Heart left ventricle (tissue), 13 donors: ENCODE measurements around the gene BRIP1.

ENCODE experiments used
- POLR2A ChIP-seq, 2 donors: fragments of 450-650 bp; IDR thresholded peaks; one replicate each; pipeline ENCODE4 v1.6.1; 2017; ENCODE audit warnings: antibody characterized with exemption in 2 of 2, mild to moderate bottlenecking in 2 of 2, moderate library complexity in 2 of 2
- TF ChIP-seq, protein P1 (sequence below), 12 donors: fragments of 200-600 bp; sonication (generic) in 4 of 12; IDR thresholded peaks; one replicate each; pipeline versions ENCODE4 v1.5.0 to v1.8.0; 2018 to 2022; ENCODE audit warnings: antibody characterized with exemption in 12 of 12, mild to moderate bottlenecking in 5 of 12
- donor health status: ischemic (EF 13 %, LVEDD 7.1; RV severe dilation, severe dysfunction).
- donor health status: DM: no; HTN: yes; CAD: no.
- donor health status: DM: no; HTN: no; CAD: no.
- donor health status: ischemic (EF 25% LVEDD 6.9; RV normal size, moderate dysfunction).
- donor health status: ischemic (EF 25% LVEDD 5.7; RV mildly dilated, moderate dysfunction).
- donor health status: ischemic (EF 35%, LVEDD 5.7; RV mildly dilated, moderate dysfunction).
- donor health status: nonischemic (EF 11% LVEDD 7.7; RV severe dilation, severe dysfunction).
- donor health status: DM: yes; HTN: yes; CAD: no.
- donor health status: PGD.
- donor health status: ischemic (EF 29% LVEDD 5.4; RV normal size, mild dysfunction).
- donor health status: nonischemic (EF 23%, LVEDD 6.1; RV moderate dilation, normal function).

DNA sequence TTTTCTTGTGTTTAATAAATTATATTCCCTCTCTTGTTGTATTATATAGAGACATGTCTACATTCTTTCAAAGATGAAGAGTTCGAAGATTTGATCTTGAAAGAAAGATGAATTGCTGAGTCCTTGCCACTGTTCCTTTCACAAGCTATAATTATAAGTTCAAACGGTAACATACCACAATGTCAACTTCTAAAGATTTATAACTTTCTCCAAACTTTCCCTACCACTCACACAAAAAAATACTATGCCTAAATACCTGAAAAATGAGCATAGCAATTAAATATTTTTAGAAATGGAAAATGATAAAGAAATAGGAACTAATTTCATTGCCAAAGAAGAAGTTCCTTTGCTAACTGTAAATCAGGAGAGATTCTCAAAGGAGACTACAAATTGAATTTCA, 50.6 kb downstream of the BRIP1 start:
- TF ChIP-seq, protein P1, sequence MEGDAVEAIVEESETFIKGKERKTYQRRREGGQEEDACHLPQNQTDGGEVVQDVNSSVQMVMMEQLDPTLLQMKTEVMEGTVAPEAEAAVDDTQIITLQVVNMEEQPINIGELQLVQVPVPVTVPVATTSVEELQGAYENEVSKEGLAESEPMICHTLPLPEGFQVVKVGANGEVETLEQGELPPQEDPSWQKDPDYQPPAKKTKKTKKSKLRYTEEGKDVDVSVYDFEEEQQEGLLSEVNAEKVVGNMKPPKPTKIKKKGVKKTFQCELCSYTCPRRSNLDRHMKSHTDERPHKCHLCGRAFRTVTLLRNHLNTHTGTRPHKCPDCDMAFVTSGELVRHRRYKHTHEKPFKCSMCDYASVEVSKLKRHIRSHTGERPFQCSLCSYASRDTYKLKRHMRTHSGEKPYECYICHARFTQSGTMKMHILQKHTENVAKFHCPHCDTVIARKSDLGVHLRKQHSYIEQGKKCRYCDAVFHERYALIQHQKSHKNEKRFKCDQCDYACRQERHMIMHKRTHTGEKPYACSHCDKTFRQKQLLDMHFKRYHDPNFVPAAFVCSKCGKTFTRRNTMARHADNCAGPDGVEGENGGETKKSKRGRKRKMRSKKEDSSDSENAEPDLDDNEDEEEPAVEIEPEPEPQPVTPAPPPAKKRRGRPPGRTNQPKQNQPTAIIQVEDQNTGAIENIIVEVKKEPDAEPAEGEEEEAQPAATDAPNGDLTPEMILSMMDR (IDR thresholded peaks at IDR 0.05) = no peak
- no peak for TF ChIP-seq POLR2A (IDR thresholded peaks at IDR 0.05)
